IPS DF 6.9 (cell line): ENCODE measurements around the gene ENTPD8.

Experiments used
- DNase-seq: peaks from one replicate; pipeline ENCODE4 v3.0.0-alpha.2; 2013; ENCODE audit warnings: low read depth, low spot score
- H3K27ac ChIP-seq: one replicate; pipeline ENCODE4 v1.5.1; 2013; ENCODE audit warnings: low read length, control low read depth
- H3K27me3 ChIP-seq: 2 replicates; pipeline ENCODE4 v1.6.1; 2013; ENCODE audit warnings: mild to moderate bottlenecking, low read length; ENCODE audit not compliant: control insufficient read depth, insufficient read depth
- H3K36me3 ChIP-seq: 2 replicates; pipeline ENCODE4 v1.6.1; 2013; ENCODE audit warnings: low read length; ENCODE audit not compliant: control insufficient read depth, insufficient read depth
- H3K4me1 ChIP-seq: 2 replicates; pipeline ENCODE4 v1.6.1; 2013; ENCODE audit warnings: low read length; ENCODE audit not compliant: control insufficient read depth, insufficient read depth
- H3K4me3 ChIP-seq: 2 replicates; pipeline ENCODE4 v1.5.1; 2013; ENCODE audit warnings: mild to moderate bottlenecking, low read length
- H3K9me3 ChIP-seq: 2 replicates; pipeline ENCODE4 v1.6.1; 2013; ENCODE audit warnings: low read length, inconsistent platforms; ENCODE audit not compliant: control insufficient read depth, insufficient read depth
- WGBS: extraction: QIAGEN DNeasy Blood & Tissue Kit; methylation state at CpG from one replicate; pipeline ENCODE4 v1.1.7; 2013; ENCODE audit warnings: mixed read lengths, missing lambda C conversion rate; ENCODE audit not compliant: insufficient read length, insufficient coverage; 5-methylcytosine and 5-hydroxymethylcytosine counted together

ENTPD8 gene

GRCh38 chr9:137428311-137428630 is 12.9 kb downstream of the ENTPD8 start:
- DNase-seq = no peak
- no peaks in the 10 kb centered on the region for H3K27me3 ChIP-seq
- no CpG with 5 or more reads among the region's 6 CpGs for WGBS
- no peaks in the 10 kb centered on the region for H3K9me3 ChIP-seq
- no peak overlapping the region for H3K4me3 ChIP-seq
- H3K36me3 ChIP-seq = no peaks in the 10 kb centered on the region
- H3K4me1 ChIP-seq = peaks cover 2% of the 10 kb centered on the region; the same call in 1 of the 2 replicates
- no peak overlapping the region for H3K27ac ChIP-seq

- DNase-seq = no peak
- WGBS = no CpG with 5 or more reads among the region's 27 CpGs
- H3K27me3 ChIP-seq = no peaks in the 10 kb centered on the region
- H3K9me3 ChIP-seq = no peaks in the 10 kb centered on the region
- H3K36me3 ChIP-seq = no peaks in the 10 kb centered on the region
- H3K4me3 ChIP-seq = no peak overlapping the region
- no peak overlapping the region for H3K27ac ChIP-seq
- H3K4me1 ChIP-seq = peaks cover 2% of the 10 kb centered on the region; the same call in 1 of the 2 replicates
Measured at GRCh38 chr9:137427454-137428310, 13.5 kb downstream of the ENTPD8 start.

- H3K9me3 ChIP-seq = no peaks in the 10 kb centered on the region
- no peak overlapping the region for H3K27ac ChIP-seq
- no peak overlapping the region for H3K4me3 ChIP-seq
- peaks cover 2% of the 10 kb centered on the region; the same call in 1 of the 2 replicates for H3K4me1 ChIP-seq
- no CpG with 5 or more reads among the region's 18 CpGs for WGBS
- H3K36me3 ChIP-seq = no peaks in the 10 kb centered on the region
- DNase-seq = no peak
- no peaks in the 10 kb centered on the region for H3K27me3 ChIP-seq
Measured at GRCh38 chr9:137426018-137426681, 15.0 kb downstream of the ENTPD8 start.

- H3K4me3 ChIP-seq = peak overlapping the region; percentile 38
- no peak overlapping the region for H3K27ac ChIP-seq
- no peak for DNase-seq
Measured at GRCh38 chr9:137423514-137424291, 17.5 kb downstream of the ENTPD8 start.

DNA sequence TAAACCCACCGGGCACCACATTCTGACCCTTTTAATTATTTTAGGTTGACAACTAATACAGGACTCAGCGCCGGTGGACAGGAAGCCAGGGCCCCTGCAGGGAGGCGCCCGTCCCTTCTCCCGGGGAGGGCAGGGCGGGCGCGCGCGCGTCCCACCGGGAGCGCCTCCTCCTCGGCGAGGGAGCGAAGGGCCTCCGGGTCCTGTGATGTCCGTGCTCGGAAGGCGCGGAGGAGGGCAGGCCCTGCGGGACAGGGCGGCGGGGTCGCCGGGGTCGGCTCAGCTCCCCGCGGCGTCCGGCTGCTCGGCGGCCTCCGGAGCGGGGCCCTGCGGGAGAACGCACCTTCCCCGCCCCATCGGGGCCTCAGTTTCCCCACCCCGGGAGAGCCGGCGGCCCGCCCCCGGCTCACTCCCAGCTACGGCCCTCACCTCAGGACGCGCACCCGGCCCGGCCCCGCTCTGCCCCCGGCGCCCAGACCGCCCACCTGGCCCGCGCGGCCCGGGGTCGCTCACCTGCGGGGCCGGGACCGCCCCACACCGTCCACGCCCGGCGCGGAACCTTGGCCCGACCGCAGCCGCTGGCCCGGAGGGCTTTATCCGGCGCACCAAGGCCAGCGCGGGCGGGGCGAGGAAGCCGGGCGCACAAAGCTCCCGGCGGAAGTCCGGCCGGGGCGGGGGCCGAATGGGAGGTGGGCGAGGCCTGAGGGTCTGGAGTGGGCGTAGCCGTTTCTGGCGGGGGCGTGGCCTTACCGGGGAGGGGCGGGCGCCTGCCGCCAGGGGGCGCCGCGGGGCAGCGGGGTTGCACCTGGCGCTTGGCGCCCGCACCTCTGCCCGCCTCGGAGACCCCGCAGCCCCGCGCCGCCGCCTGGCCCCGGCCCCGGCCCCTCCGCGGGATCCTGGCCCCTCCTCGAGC is 18.3 kb downstream of the ENTPD8 start, which contains the start of the genes EXD3 and NOXA1:
Gene EXD3 (minus strand): TSS at position 559 of the 910 bp plus-strand sequence. CDS start 27,805 bp downstream, outside the sequence.
Gene NOXA1 (plus strand): TSS at position 790 of the 910 bp plus-strand sequence. CDS start 137 bp downstream, outside the sequence.
- DNase-seq = peak; percentile 68
- no peaks in the 10 kb centered on the region for H3K27me3 ChIP-seq
- H3K4me1 ChIP-seq = no peaks in the 10 kb centered on the region
- no peak within 1 kb of the TSS for H3K27ac ChIP-seq
- H3K9me3 ChIP-seq = no peaks in the 10 kb centered on the region
- H3K36me3 ChIP-seq = no peaks in the 10 kb centered on the region
- H3K4me3 ChIP-seq = peak within 1 kb of the TSS; percentile 87
- WGBS = no CpG with 5 or more reads among the region's 113 CpGs

More at GRCh38 chr9:137423514-137424291, 17.5 kb downstream of the ENTPD8 start:
- no peaks in the 10 kb centered on the region for H3K36me3 ChIP-seq
- H3K4me1 ChIP-seq = no peaks in the 10 kb centered on the region
- no peaks in the 10 kb centered on the region for H3K9me3 ChIP-seq
- no peaks in the 10 kb centered on the region for H3K27me3 ChIP-seq
- no CpG with 5 or more reads among the region's 77 CpGs for WGBS

DNA sequence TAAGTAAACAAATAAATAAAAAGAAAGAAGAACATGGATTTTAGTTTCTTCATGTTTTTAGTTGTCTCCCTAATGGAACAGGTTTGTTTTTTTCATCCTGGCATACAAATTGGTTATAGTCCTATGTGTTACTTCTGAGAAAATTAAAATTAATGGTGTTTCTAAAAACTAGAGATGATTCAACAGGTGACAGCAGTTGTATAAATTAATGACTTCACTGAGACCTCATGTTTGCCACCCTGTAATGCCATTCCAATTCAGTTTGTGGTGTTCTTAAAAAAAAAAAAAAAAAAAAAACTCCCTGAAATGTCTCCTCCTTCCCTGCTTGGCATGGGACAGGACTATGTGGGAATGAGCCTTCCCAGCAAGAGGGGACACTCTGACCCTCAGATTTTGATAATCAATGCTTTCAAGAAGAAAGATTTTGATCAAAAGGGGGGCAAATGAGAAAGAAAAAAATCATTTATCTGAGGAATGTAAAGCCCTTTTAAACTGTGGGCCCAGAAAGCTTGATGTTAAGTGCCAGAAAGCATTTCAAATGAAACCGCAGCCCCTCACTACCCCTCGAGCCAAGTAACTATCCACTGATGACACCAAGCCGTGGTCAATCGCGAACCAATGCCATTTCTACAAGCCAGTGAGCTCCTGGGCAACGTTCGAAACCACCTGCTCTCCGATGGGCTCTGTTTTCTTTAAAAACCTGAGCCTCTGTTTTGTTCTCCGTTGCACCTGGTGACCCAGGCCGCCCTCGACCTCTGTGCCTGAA is 19.1 kb downstream of the ENTPD8 start:
- H3K4me3 ChIP-seq = peak overlapping the region; percentile 87; the same call in 1 of the 2 replicates
- no peak for DNase-seq
- no peak overlapping the region for H3K27ac ChIP-seq
- H3K36me3 ChIP-seq = no peaks in the 10 kb centered on the region
- H3K9me3 ChIP-seq = no peaks in the 10 kb centered on the region
- WGBS = no CpG with 5 or more reads among the region's 11 CpGs
- no peaks in the 10 kb centered on the region for H3K27me3 ChIP-seq
- no peaks in the 10 kb centered on the region for H3K4me1 ChIP-seq

- WGBS = no CpG with 5 or more reads among the region's 99 CpGs
- no peak for DNase-seq
- no peaks in the 10 kb centered on the region for H3K4me1 ChIP-seq
Measured at GRCh38 chr9:137417161-137418021, 23.8 kb downstream of the ENTPD8 start.

GRCh38 chr9:137416563-137417151 is 24.5 kb downstream of the ENTPD8 start:
- H3K27ac ChIP-seq = no peak overlapping the region
- H3K4me1 ChIP-seq = no peaks in the 10 kb centered on the region; the same call in 1 of the 2 replicates
- no peaks in the 10 kb centered on the region; the same call in 1 of the 2 replicates for H3K36me3 ChIP-seq
- no CpG with 5 or more reads among the region's 45 CpGs for WGBS
- DNase-seq = no peak
- no peak overlapping the region for H3K4me3 ChIP-seq
- H3K9me3 ChIP-seq = no peaks in the 10 kb centered on the region
- H3K27me3 ChIP-seq = no peaks in the 10 kb centered on the region

More at GRCh38 chr9:137417161-137418021, 23.8 kb downstream of the ENTPD8 start:
- H3K27ac ChIP-seq = no peak overlapping the region
- no peak overlapping the region for H3K4me3 ChIP-seq
- H3K27me3 ChIP-seq = no peaks in the 10 kb centered on the region
- no peaks in the 10 kb centered on the region; the same call in 1 of the 2 replicates for H3K36me3 ChIP-seq
- no peaks in the 10 kb centered on the region for H3K9me3 ChIP-seq
